PC-9 (cell line): ENCODE data around the gene RTEL1. TPM values are rescaled to one million over a fixed set of nuclear protein-coding genes. Genes with fewer than 3 reads are reported as not detected.

Experiments
- BruUV-seq: library from RNA; stranded (reverse); fragments of 400-500 nt; replicated peaks from 2 replicates; lab custom pipeline; 2021; lab: Mats Ljungman, UMichigan
- CTCF ChIA-PET: fragments of 300-600 bp; sonication (Branson Sonifier 250); formaldehyde crosslinking; loops from one replicate; lab custom pipeline; 2022; ENCODE audit warnings: antibody characterized with exemption; lab: Charles Lee
- POLR2A ChIA-PET: fragments of 300-600 bp; sonication (Branson Sonifier 250); formaldehyde crosslinking; loops from one replicate; lab custom pipeline; 2022; ENCODE audit warnings: antibody characterized with exemption; ENCODE audit not compliant: unreplicated experiment; lab: Charles Lee
- DNase-seq, 2 experiments: peaks; one replicate each; pipeline versions ENCODE4 v3.0.0 to v3.0.0-alpha.2; 2015 to 2022; ENCODE audit warnings: mixed read lengths in 1 of 2
- H2AFZ ChIP-seq: fragments of 200-600 bp; sonication (generic); 2 replicates; pipeline ENCODE4 v1.8.1; 2017; ENCODE audit warnings: antibody characterized with exemption
- H3F3A ChIP-seq: fragments of 200-600 bp; sonication (generic); 2 replicates; pipeline ENCODE4 v1.8.1; 2017; ENCODE audit warnings: antibody characterized with exemption, mild to moderate bottlenecking, low read depth; ENCODE audit not compliant: insufficient read depth
- H3K27ac ChIP-seq: fragments of 200-600 bp; sonication (generic); 2 replicates; pipeline ENCODE4 v1.6.1; 2016; ENCODE audit warnings: mixed run types
- H3K27me3 ChIP-seq: fragments of 200-600 bp; sonication (generic); 2 replicates; pipeline ENCODE4 v1.6.1; 2016; ENCODE audit warnings: low read depth, mixed run types; ENCODE audit not compliant: insufficient read depth
- H3K36me3 ChIP-seq: fragments of 200-600 bp; sonication (generic); 2 replicates; pipeline ENCODE4 v1.6.1; 2016; ENCODE audit warnings: low read depth, mixed run types
- H3K4me1 ChIP-seq: fragments of 200-600 bp; sonication (generic); replicated peaks from 2 replicates; pipeline ENCODE4 v1.6.1; 2016; ENCODE audit warnings: mixed run types; ENCODE audit not compliant: insufficient read depth
- H3K4me2 ChIP-seq: fragments of 200-600 bp; sonication (generic); 2 replicates; pipeline ENCODE4 v1.6.1; 2017; ENCODE audit warnings: mixed run types
- H3K4me3 ChIP-seq: fragments of 200-600 bp; sonication (generic); 2 replicates; pipeline ENCODE4 v1.6.1; 2016; ENCODE audit warnings: mixed run types
- H3K79me2 ChIP-seq: fragments of 200-600 bp; sonication (generic); 2 replicates; pipeline ENCODE4 v1.6.1; 2017; ENCODE audit warnings: low read depth, mixed run types
- H3K9me2 ChIP-seq: fragments of 200-600 bp; sonication (generic); 2 replicates; pipeline ENCODE4 v1.8.1; 2017; ENCODE audit warnings: mild to moderate bottlenecking; ENCODE audit not compliant: insufficient read depth
- H3K9me3 ChIP-seq: fragments of 200-600 bp; sonication (generic); 2 replicates; pipeline ENCODE4 v1.8.1; 2016; ENCODE audit warnings: low read depth; ENCODE audit not compliant: insufficient read depth
- H4K20me1 ChIP-seq: fragments of 200-600 bp; sonication (generic); 2 replicates; pipeline ENCODE4 v1.8.1; 2017; ENCODE audit not compliant: insufficient read depth
- EZH2 ChIP-seq: fragments of 200-600 bp; sonication (generic); IDR thresholded peaks from 2 replicates; pipeline ENCODE4 v1.8.0; 2017; ENCODE audit warnings: antibody characterized with exemption, low read depth
- intact Hi-C: fragments of 100-400 bp; cut with micrococcal nuclease; formaldehyde crosslinking; loops from one replicate; pipeline ENCODE4 v1.10.0; 2022; ENCODE audit not compliant: unreplicated experiment
- total RNA-seq: library from RNA; stranded (reverse); gene quantifications from 2 replicates; pipeline ENCODE4 v1.2.3, GENCODE V29; 2021
- TF ChIP-seq, protein P1 (sequence below): fragments of 200-600 bp; sonication (generic); conservative IDR thresholded peaks from 2 replicates; pipeline ENCODE4 v1.6.1; 2017; ENCODE audit warnings: mixed run types, antibody characterized with exemption, mild to moderate bottlenecking, moderate library complexity

The RTEL1 gene
- total RNA-seq, 1 experiment from 2014 or later = 36.0 TPM

DNA sequence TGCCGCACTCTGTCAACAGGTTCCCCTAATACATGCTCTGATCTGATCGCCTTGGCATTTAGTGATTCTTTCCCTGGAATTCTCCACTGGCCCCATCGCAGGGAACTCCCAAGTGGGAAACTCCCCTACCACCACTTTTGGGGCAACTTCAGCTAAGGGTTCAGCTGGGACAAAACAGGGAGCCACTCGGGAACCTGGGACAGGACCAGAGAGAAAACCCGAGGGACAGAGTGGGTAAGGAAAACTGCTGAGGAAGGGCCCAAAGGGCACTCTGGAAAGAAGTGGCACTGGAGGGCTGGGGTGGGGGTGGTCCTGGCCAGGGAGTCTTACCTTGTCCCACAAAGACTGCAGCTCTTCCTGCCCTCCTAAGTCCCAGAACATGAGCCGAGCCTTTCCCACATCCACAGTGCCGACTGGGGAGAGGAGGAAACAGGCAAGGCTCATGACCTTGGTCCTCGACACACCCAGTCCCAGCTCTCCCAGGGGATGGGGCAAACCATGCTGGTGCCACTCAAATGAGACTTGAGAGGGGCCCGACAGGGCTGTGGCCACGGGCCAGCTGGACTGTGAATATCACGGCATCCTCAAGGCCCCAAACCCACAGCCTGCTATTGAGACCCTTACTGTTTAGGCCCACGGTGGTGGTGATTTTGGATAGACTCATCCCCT is 48.0 kb downstream of the RTEL1 start:
- Histone ChIP-seq H3K4me2 (peak overlapping the region; percentile 97), H3K9me2 (no peaks in the 10 kb centered on the region), H3K27ac (peak overlapping the region; percentile 37), H3K4me1 (peaks cover 18% of the 10 kb centered on the region), H3K27me3 (no peaks in the 10 kb centered on the region), H3K79me2 (peaks cover 58% of the 10 kb centered on the region), H3F3A (peaks cover 14% of the 10 kb centered on the region; the same call in 1 of the 2 replicates), H3K36me3 (peaks cover 26% of the 10 kb centered on the region), H3K9me3 (no peaks in the 10 kb centered on the region), H2AFZ (no peak overlapping the region), H4K20me1 (0 out of 2 replicates have a peak, but pooled peaks cover 5% of the 10 kb centered on the region), H3K4me3 (peak overlapping the region; percentile 96)
- DNase-seq = peak in 1 of 2 experiments; percentile 21
- TF ChIP-seq, protein P1, sequence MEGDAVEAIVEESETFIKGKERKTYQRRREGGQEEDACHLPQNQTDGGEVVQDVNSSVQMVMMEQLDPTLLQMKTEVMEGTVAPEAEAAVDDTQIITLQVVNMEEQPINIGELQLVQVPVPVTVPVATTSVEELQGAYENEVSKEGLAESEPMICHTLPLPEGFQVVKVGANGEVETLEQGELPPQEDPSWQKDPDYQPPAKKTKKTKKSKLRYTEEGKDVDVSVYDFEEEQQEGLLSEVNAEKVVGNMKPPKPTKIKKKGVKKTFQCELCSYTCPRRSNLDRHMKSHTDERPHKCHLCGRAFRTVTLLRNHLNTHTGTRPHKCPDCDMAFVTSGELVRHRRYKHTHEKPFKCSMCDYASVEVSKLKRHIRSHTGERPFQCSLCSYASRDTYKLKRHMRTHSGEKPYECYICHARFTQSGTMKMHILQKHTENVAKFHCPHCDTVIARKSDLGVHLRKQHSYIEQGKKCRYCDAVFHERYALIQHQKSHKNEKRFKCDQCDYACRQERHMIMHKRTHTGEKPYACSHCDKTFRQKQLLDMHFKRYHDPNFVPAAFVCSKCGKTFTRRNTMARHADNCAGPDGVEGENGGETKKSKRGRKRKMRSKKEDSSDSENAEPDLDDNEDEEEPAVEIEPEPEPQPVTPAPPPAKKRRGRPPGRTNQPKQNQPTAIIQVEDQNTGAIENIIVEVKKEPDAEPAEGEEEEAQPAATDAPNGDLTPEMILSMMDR = no peak
- TF ChIP-seq EZH2 = no peak
- intact Hi-C loops = loop anchor here (2.0 to 5.0 kb wide), 3 partner anchors 167 to 266 kb away; partner anchors contain the start of gene UCKL1
- ChIA-PET POLR2A (no interaction called here), CTCF (no interaction called here)
- BruUV-seq = TSS peak; percentile 40

DNA sequence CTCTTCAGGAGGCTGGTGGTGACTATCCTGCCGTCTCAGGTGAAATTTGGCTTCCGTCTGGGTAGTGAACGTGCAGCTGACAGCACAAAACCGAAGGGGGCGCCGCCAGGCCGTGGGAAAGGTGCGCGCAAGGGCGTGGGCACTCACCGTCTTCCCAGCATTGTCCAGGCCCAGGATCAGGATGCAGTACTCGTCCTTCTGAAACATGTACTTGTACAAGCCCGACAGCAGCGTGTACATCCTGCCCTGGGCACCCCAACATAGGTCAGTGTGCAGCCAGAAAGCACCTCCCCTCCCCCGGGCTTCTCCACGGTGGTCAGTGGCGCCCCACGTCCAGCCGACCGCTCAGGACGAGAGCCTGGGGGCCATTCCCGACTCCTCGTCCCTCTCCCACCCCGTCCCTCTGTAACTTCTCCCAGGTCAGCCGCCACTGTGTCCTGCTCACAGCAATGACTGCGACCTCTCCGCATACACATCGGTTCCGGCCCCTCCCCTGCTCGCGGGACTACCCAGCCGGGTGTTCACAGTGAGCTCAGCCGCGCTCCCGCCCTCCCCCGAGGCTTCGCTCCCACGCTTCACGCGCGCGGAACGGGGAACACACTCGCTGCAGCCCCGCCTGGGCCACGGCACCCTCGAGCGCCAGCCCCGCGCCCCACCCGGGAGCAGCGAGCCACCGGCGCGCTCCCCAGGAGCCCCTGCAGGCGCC is 48.9 kb downstream of the RTEL1 start:
- Histone ChIP-seq H4K20me1 (peaks cover 7% of the 10 kb centered on the region; the same call in 1 of the 2 replicates), H3K27me3 (no peaks in the 10 kb centered on the region), H3K4me2 (peak overlapping the region; percentile 97), H3K9me2 (no peaks in the 10 kb centered on the region), H3F3A (peaks cover 11% of the 10 kb centered on the region; the same call in 1 of the 2 replicates), H2AFZ (peak overlapping the region; percentile 85), H3K4me3 (peak overlapping the region; percentile 96), H3K36me3 (peaks cover 34% of the 10 kb centered on the region), H3K27ac (peak overlapping the region; percentile 37), H3K9me3 (no peaks in the 10 kb centered on the region), H3K79me2 (peaks cover 67% of the 10 kb centered on the region), H3K4me1 (peaks cover 18% of the 10 kb centered on the region)
- peak; percentile 47 to 69 for DNase-seq
- no peak for TF ChIP-seq EZH2
- TF ChIP-seq, protein P1 = peak; percentile 66
- ChIA-PET CTCF (interaction anchor here (0.7 to 1.2 kb wide), 3 partner anchors 39 to 189 kb away, joined by 3 to 6 read pairs (median 3); partner anchors contain the start of gene TPD52L2), POLR2A (interaction anchor here (0.7 to 1.4 kb wide), 2 partner anchors 157 to 158 kb away, joined by 3 to 9 read pairs; partner anchors contain the start of gene TPD52L2)
- BruUV-seq = no TSS peak
- intact Hi-C loops = loop anchor here (1.0 to 5.0 kb wide), 5 partner anchors 23 to 265 kb away; partner anchors contain the start of gene UCKL1
